Right forelimb (tissue), 1 donor: ENCODE data around the gene GALNT17.
"Not testable (repeated sequence)": the region's sequence is repeated elsewhere in the genome, so short reads cannot be mapped to it uniquely, and the experiment has no call there.

ENCODE experiments used
- DNase-seq: peaks from one replicate; pipeline ENCODE4 v3.0.0-alpha.2; 2018

The GALNT17 gene

DNA sequence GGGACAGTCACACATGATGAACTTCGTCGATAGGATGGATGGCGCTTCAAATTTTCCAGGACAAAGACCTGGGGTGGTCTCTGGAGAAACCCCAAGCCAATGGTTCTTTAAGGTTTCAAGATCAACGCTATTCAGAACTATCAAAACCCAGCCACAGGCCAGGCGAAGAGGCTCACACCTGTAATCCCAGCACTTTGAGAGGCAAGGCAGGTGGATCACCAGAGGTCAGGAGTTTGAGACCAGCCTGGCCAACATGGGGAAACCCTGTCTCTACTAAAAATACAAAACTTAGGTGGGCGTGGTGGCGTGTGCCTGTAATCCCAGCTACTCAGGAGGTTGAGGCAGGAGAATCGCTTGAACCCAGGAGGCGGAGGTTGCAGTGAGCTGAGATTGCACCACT is 511.1 kb downstream of the GALNT17 start:
- not testable (repeated sequence) for DNase-seq

DNA sequence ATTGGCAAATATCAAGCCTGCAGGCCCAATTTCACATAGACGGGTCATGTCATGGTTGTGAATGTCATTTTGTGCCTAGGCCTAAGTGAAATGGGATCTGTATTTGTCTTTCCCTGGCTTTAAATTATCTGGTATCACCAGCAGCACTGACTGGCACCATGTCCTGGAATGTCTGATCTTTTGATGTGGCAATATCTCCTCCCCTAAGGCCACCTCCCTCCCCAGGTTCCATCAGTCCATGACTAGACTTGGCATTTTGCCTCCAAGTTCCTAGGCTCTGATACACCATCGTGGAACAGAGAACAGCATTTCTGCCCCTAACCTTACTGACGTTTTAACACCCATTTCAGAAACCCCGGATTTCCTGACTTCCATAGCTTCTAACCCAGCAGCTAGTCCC is 513.9 kb downstream of the GALNT17 start:
- DNase-seq, result no peak

DNA sequence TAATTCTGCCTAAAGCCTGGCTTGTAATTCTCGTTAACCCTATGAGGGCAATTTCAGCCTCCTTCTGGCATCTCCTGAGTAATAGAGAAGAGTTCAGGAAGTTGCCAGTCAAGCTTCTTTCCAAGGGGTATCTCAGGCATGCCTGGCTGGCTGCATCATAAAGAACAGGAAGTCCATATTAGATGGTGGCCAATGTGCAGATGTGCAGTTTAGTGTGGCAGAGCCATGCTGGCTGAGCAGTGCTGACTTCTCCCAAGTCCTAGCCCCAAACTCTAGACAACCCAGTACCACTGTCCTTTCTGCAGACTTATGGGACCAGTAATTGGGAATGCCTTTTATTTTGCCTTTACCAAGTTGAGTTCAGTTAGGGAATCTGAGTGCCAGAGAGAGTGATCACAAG is 517.9 kb downstream of the GALNT17 start:
- DNase-seq, result no peak

DNA sequence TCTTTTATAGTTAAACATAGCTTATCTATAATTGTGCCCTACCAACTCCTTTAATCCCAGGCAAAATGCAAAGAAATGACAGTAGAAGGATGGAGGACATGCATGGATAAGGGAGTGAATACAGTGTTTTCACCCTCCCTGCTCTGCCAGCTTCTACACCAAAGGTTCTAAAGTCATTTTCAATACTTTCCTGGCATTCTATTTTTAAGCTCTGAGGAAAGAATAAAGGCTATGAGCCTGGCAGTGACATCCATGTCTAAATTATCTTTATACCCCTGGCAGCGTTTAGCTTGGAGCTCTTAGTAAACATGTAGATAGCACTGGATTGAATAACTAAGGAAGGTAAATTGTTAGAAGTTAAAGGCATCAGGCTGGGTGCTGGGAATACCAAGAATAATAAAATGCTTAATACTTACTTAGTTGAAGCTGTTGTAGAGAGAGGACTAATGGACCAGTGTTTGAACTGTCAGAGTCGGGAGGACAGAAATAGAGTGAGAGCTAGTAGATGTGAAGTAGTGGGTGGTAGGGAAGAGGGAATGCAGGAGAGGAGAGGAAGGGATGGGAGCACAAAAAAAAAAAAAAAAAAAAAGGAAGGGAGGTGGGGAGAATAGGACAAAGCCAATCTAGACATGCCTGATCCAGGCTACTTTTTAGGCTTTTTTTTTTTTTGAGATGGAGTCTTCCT is 518.9 kb downstream of the GALNT17 start:
- DNase-seq, result no peak

DNA sequence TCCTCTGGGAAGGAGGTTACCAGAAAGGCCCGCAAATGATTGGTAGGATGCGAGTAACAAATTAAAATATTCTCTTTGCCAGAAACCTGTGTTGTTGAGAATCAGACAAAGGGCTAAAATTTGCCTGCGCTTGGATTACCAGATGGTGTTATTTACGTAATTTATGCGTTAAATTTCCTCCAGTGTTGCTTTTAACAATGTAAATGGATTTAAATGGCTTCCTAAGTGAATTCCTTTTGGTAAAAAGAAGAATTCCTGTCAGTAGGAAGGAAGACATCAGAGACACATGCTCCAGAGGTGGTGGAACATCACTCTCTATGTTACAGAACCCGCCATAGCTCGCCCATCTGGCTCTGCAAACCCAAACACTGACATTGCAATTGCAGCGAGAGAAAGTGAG is 520.6 kb downstream of the GALNT17 start:
- DNase-seq, result no peak

DNA sequence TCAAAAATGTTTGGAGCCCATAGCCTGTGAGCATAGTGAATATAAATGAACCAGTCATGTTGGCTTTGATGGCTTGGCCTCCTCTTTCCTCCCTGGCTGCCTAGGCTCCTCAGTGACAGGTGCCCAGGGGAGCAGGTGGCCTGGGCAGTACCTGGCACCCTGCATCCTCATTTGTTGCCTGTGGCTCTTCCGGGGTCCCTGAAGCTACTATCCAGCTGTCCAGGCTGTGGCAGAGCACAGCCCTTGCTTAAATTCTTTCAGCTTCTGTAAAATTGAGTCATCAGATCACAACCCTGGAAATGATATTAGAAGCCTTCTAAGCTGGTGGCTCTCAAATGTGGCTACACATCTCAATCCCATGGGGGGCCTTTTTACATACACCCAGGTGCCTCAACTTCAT is 525.4 kb downstream of the GALNT17 start:
- peak; percentile 18 for DNase-seq

DNA sequence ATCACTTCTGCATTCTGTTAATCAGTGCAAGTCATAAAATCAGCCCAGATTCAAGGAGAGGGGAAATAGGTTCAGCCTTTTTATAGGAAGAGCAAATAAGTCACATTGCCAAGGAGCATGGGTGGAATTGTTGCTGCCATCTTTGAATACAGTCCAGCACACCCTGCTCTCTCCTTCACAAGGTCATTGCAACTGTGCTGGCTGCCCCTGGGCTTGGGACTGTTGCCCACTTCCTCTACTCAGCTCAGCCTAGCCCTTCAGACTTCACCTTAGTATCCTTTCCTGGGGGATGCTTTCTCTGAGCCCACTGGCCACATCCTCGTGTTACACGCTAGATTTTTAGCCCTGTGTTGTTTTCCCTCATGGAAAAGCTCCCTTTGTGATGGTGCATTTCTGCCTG is 527.7 kb downstream of the GALNT17 start:
- DNase-seq, result no peak

DNA sequence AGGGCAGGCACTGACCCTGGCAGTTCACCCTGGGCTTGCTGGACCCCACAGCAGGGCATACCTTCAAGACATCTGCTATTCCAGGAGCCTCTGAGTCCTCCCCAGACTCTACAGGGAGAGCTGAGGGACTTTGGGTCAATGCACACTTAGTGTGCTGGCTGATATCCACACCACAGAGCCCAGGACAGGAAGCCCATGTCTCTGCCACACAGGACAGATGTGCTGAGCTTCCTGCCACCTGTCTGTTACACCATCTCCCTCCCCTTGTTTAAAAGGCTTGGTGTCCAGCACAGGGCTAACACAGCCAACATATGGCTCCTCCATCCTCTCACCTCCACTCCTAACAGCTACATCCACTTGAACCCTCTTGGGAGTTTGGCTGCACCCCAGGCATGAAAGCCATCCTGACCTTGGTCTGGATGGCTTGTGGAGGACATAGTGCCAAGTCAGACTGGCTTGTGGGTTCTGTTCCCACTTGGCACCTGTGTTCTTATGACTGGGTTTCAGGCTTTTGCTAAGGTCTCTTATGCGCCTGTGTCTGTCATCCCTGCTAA is 529.8 kb downstream of the GALNT17 start:
- DNase-seq, result peak; percentile 12

DNA sequence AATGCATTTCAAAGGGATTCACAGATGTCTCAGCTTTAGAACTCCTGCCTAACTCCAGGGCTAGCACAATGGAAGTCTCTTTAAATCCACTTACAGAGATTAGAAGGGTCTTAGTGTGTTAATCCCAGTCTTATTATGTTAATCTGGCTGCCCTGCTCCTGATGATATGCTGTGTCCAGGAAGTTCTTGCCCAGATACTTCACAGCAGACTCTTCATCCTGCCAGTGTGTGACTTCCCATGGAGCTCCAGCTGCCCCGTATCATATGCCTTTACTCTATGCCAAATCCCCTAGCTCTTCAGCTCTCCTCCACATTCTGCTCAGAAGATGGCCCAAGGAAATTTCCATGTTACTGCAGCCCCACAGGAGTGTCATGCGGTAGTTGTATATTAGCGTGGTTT is 533.8 kb downstream of the GALNT17 start:
- peak; percentile 19 for DNase-seq

DNA sequence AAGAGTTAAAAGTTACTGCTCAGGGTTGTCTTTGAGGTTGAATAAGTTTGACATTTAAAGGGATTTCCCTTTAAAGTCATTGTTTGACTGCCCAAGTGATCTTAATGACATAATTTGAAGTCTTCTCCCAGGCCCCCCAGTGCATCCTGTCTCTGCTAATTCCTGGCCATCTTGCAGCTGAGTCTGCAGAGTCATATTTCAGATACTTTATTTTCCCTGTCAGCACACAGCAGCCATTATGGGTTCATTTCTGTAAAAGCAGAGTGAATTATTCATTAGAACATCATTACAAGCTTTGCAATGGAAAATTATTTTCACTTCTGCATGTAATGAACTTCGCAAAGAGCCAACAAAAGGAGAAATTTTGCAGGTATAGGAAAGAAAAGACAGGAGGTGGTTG is 536.6 kb downstream of the GALNT17 start:
- DNase-seq, result no peak

DNA sequence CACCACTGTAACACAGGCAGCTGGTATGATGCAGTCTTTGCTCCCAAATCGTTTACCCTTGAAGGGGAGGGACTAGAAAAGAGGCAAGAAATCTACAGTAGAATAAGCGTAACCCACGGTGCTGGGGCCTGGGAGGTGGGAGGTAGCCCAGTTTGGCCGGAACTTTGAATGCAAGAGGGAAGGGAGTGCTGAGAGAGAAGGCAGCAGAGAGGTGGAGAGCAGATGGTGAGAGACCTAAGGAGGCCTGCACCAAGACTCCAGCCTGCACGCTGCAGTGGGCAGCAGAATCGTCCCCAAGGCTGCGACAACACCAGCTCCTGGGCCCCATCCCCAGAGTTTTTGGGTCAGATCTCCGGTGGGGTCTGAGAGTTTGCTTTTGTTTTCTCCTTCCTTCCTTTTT is 547.5 kb downstream of the GALNT17 start:
- DNase-seq, result no peak

DNA sequence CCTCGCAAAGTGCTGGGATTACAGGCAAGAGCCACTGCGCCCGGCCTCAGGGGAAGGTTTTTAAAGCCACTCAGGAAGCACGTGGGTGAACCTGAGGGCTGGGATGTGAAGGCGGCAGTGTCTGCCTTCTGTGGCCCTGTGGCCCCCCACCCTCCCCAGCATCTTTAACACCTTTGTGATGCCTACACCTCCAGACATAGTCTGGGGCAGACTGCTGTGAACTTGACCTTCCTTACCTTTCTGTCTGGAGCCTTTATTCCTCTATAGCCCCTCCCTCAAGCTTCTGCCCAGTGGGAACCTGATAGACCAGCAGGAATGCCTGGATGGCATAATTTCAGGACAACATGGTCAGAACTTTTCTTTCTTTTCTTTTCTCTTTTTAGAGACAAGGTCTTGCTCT is 550.2 kb downstream of the GALNT17 start:
- DNase-seq, result no peak

DNA sequence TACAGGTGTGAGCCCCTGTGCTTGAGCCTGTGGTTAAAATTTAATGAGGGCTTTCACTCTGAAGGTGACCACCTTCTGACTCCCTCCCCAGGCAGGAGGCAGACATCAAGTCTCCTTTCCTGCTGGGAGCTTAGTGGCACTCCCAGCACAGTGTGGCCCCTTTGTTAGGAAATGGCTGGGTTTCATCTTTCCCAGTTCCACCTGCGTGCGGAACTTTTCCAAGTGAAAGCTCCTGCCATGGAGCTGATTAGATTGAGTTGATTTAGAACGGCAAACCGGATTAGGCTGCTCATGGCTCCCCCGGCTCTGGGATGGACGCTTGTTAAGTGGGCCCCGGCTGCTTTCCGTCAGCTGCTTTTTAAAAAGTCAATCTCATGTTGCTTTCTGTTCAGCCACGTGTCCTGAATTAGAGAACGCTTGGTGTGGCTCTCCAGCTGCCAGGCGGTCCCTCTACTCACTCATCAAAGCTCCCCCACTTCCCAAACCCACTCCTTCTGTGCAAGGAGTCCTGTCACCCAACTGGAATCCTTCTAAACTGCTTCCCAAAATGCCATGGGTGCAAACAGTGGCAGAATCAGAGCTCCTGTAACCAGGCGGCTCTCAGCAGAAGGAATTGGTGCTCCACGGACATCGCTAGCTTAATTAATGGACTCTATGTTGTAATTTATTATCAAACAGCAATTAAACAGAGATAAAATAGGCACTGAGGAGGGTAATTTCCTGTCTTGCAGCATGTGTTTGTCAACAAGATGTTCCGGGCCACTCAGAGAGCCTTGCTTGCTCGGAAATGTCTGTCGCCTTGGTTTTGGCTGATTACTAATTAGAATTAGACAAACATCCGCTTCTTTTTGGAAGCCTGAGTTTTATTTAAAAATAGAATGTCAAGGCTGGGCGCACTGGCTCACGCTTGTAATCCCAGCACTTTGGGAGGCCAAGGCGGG is 551.2 kb downstream of the GALNT17 start:
- DNase-seq, result no peak

DNA sequence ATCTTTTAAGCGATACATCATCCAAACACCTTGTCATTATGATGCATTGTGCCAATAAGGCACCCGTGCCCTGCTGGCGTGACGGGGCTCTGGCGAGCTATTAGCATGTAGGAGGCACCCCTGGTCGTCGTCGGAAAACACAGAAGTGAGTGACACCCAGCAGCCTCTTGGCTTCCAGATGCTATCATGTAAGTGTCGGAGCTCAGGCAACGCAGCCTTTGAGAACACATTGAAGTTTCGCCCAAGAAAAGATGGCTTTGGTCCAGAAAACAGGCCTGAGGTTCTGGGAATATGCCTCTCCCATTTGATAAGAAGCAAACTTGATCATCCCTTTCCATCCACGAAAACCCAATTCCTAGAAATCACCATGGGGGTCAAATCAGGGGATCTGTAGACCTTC is 555.3 kb downstream of the GALNT17 start:
- no peak for DNase-seq

DNA sequence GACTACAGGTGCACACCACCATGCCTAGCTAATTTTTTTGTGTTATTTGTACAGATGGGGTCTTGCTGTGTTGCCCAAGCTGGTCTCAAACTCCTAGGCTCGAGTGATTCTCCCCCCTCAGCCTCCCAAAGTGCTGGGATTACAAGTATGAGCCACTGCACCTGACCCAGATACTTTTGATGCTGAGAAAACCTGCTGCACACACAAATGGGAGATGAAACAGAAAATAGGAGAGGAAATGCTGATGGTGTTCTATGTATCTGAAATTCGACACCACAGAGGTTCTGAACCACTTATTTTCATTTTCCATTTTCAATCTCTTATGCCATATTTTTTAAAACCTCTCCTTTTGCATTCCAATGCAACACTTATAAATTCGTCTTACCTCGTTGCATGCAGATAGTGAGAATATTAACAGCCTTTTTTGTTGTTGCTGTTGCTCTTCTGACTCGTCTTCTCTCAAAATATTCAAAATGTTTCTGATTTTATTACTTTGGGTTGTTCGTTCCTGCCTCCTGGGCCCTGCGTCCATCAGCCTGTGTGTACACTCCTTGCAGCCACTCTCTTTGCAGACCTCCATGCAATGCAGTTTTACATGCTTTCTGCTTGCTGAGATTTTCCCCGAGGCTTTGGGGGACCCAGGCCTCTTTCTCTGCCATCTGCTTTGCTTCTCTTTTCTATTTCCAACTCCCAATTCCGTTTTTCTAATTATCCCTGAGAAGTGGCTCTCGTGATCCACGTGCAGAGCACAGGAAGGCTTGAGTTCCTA is 556.1 kb downstream of the GALNT17 start:
- no peak for DNase-seq

DNA sequence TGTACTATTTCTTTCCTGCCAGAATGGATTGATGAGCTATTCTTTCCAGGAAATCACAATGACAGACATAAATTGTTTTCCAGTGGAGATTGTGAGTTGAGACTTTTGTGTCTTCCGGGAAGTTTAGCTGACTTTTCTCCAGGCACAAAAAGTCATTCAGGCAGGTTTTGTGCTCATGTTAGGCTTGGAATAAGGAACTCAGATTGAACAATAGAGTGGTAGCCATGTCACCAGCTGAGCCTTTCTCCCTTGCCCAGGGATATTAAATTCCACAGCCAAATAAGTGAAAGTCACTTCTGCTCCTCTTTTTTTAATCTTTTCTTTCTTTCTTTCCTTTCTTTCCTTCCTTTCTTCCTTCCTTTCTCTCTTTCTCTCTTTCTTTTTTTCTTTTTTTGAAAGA is 559.6 kb downstream of the GALNT17 start:
- DNase-seq, result no peak

DNA sequence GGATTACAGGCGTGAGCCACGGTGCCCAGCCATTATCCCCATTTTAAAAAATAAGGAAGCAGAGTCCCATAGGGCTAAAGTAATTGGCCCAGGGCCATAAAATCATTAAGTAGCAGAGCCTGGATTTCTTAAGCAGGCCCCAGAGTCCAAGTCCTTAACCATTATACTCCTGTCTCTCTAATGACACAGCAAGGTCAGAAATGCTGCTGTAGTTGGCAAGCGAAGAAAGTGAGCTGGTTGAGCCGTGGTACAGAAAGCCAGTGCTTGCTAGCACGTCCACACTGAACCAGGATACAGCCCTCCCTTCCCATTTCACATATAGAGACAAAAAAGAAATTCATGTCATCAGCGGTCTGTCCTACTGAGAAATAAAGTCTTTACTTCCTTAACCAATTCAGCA is 562.7 kb downstream of the GALNT17 start:
- no peak for DNase-seq

DNA sequence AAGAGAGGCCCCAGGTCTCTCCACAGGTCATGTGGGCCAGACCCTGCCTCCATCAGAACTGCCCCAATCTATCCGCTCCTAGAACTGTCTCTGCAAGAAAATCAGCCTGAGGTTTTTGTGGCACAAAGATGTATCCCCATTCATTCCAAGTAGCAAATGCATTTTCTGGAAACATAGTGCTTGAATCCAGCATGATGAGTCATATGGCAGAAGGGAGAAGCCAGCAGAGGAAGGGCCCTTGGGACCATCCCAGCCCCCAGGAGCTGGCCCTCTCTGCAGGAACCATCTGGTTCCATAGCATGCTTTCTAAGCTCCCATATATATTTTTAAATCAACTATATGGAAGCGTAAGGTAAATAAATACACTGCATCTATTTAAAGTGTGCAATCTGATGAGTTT is 563.2 kb downstream of the GALNT17 start:
- no peak for DNase-seq

DNA sequence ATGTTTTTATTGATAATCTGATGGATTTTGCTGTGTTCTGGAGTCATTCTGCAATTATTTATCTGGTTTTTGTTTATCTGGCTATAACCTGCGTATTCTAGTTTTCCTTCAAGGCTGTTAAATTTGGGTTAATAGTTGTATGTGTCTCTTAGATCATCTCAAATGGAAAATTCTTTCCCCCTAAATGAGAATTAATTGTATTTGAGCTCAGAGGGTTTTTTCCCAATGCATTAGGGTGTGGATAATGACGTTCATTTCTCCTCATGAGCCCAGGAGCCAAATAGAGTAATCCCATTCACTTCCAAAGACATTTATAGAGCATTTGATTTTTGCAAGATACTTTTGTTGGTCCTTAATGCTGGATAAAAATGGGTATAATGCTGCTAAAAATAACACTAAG is 564.6 kb downstream of the GALNT17 start:
- no peak for DNase-seq

DNA sequence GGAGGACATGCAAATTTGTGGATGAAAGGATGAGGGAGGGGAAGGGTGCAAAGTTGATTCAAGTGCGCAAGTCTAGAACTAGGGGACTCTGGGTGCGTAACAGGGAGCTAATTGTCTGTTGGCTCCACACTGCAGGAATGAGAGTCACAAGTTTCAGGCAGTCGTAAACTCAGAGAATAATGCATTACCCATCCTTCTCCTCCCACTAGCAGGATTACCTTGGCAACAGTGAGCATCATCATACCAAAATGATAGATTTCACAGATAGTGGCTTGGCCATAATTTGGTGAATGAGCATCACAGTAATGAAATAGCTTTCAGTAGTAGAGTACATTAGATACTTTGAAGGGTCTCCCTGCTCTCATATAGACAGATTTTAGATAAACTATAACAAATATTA is 565.5 kb downstream of the GALNT17 start:
- DNase-seq, result no peak

DNA sequence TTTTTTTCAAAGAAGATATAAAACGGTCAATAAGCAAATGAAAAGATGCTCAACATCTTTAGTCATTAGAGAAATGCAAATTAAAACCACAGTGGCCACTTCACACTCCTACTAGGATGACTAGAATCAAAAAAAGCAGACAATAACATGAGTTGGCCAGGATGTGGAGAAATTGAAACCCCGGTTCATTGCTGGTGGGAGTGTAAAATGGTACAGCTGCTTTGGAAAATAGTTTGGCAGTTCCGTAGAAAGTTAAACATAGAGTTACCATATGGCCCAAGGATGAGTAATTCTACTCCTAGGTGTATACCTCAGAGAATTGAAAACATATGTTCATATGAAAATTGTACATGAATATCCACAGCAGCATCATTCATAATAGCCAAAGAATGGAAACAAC is 573.3 kb downstream of the GALNT17 start:
- no peak for DNase-seq

DNA sequence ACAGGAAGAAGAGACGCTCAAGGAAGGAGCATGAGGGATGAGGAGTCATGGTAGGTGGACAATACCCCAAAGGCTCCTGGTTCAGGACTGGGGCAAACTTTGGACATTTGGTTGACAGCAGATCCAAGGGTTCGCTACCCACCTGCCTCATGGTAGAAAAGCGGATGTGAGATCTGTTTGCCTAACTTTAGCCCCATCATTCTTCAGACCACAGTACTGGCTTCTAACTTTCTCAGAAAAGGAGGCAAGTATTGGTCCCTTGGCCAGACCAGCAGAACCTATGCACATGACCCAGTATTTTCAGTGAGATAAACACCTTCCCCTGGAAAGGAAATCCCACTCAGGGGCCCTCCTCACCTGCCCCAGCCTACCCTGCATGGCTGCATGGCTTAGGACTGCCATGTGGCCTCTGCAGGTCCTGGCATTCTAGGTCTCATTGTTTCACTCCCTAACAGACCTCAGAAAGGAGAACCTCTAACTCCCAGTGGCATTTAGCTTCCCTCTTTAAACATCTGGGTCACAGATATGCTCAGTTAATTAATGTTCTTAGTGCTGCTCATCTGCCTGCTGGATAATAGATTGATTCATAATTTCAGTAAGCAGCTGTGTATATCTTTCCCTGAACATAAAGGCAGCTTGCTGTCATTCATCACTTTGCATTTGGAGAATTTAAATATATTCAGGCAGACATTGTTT is 574.1 kb downstream of the GALNT17 start:
- DNase-seq, result no peak

DNA sequence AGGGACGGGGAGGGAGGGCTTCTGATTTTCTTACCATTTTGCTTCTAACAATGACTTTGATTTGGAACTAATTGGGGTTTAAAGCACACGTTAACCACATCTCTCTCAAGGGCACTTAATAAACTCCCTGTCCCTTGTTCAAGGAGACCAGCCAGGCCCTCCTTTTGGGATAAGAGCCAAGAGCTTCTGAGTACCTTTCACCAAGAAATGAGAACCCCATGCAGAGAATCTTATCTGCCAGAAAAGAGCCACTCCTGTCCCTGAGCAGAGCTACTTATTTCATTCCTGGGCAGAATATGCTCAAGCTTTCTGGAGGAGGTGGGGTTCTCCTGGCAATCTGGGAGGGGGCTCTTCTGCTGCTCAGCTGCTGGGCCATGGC is 574.6 kb downstream of the GALNT17 start:
- DNase-seq, result no peak
